Mammary epithelial cell (primary cell): Measurements from ENCODE around the gene ZC3H12D.
"Not testable (repeated sequence)": the region's sequence is repeated elsewhere in the genome, so short reads cannot be mapped to it uniquely, and the experiment has no call there.

Source experiments
- EZH2 ChIP-seq: IDR thresholded peaks from 2 replicates; pipeline ENCODE4 v1.6.1; 2012; ENCODE audit warnings: low read length, inconsistent platforms, borderline replicate concordance
- TF ChIP-seq, protein P1 (sequence below), 2 donors: IDR thresholded peaks in 1 of 2; conservative IDR thresholded peaks in 1 of 2; 2 replicates each; pipeline ENCODE4 v1.5.1; 2011 to 2012; ENCODE audit warnings: inconsistent platforms in 2 of 2, low read length in 2 of 2, mild to moderate bottlenecking in 2 of 2, control low read depth in 1 of 2, low read depth in 1 of 2; ENCODE audit not compliant: insufficient read depth in 1 of 2; ENCODE audit errors: extremely low read depth in 1 of 2

DNA sequence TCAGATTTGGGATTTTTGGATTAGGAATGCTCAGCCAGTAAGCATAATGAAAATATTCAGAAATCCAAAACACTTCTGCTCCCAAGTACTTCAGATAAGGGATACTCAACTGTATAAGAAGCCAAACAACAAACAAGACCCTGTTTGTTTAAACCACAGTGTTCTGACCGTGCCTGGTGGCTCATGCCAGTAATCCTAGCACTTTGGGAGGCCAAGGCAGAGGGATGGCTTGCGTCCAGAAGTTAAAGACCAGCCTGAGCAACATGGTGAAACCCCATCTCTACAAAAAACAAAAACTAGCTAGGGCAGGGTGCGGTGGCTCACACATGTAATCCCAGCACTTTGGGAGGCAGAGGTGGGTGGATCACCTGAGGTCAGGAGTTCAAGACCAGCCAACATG is 24.6 kb downstream of the ZC3H12D start:
- TF ChIP-seq, protein P1, sequence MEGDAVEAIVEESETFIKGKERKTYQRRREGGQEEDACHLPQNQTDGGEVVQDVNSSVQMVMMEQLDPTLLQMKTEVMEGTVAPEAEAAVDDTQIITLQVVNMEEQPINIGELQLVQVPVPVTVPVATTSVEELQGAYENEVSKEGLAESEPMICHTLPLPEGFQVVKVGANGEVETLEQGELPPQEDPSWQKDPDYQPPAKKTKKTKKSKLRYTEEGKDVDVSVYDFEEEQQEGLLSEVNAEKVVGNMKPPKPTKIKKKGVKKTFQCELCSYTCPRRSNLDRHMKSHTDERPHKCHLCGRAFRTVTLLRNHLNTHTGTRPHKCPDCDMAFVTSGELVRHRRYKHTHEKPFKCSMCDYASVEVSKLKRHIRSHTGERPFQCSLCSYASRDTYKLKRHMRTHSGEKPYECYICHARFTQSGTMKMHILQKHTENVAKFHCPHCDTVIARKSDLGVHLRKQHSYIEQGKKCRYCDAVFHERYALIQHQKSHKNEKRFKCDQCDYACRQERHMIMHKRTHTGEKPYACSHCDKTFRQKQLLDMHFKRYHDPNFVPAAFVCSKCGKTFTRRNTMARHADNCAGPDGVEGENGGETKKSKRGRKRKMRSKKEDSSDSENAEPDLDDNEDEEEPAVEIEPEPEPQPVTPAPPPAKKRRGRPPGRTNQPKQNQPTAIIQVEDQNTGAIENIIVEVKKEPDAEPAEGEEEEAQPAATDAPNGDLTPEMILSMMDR (conservative IDR thresholded peaks at IDR 0.05 in 1 of 2, IDR thresholded peaks at IDR 0.05 in 1 of 2; ENCODE audit: extremely low read depth in 1 of 2, insufficient read depth in 1 of 2, low read depth in 1 of 2, low read length in 2 of 2): not testable (repeated sequence)
- TF ChIP-seq EZH2: not testable (repeated sequence)
